ENCODE data around the gene AHR.

The AHR gene

DNA sequence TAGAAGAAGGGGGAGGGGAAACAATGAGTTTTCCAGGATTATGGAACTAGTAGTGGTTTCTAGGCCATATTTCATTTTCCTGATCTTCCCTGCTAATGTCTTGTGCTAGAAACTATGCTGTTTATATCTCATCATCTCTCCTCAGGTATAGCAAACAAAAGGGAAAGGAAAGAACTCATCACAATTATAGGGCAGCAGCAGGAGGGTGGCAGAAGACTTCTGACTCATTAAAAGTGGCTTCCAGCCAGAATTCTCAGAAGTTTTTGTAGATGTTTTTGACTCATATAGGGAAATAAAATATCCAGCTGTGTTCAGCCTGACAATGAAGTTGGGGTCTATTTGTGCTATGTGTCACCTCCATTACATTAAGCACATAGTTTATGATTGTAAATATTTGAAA is 6.5 kb downstream of the AHR start (continued):
- TF ChIP-seq ZNF211 (tag by site-specific recombination; IDR thresholded peaks at IDR 0.05; ENCODE audit: low read depth): no peak
- TF ChIP-seq KLF8 (tag by site-specific recombination; IDR thresholded peaks at IDR 0.05): 0 out of 2 replicates have a peak, but pooled peaks have one; percentile 35
- TF ChIP-seq ZIC2 (tag by site-specific recombination; IDR thresholded peaks at IDR 0.05): 0 out of 2 replicates have a peak, but pooled peaks have one; percentile 13
- TF ChIP-seq ZBTB1 (tag by site-specific recombination; IDR thresholded peaks at IDR 0.05): no peak
- TF ChIP-seq ZNF558 (tag by site-specific recombination; IDR thresholded peaks at IDR 0.05): 0 out of 2 replicates have a peak, but pooled peaks have one; percentile 14
- TF ChIP-seq, protein P1, sequence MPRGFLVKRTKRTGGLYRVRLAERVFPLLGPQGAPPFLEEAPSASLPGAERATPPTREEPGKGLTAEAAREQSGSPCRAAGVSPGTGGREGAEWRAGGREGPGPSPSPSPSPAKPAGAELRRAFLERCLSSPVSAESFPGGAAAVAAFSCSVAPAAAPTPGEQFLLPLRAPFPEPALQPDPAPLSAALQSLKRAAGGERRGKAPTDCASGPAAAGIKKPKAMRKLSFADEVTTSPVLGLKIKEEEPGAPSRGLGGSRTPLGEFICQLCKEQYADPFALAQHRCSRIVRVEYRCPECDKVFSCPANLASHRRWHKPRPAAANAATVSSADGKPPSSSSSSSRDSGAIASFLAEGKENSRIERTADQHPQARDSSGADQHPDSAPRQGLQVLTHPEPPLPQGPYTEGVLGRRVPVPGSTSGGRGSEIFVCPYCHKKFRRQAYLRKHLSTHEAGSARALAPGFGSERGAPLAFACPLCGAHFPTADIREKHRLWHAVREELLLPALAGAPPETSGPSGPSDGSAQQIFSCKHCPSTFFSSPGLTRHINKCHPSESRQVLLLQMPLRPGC (tag by site-specific recombination; IDR thresholded peaks at IDR 0.05): peak; percentile 52; the same call in 1 of the 2 replicates
- TF ChIP-seq SP7 (tag by site-specific recombination; IDR thresholded peaks at IDR 0.05): peak; percentile 87
- TF ChIP-seq ZNF366 (tag by site-specific recombination; conservative IDR thresholded peaks at IDR 0.05): peak; percentile 72; the same call in 1 of the 2 replicates
- TF ChIP-seq ZNF510 (tag by site-specific recombination; IDR thresholded peaks at IDR 0.05; ENCODE audit: insufficient replicate concordance): no peak
- no peak for TF ChIP-seq KLF1 (tag by site-specific recombination; IDR thresholded peaks at IDR 0.05)
- TF ChIP-seq, protein P2, sequence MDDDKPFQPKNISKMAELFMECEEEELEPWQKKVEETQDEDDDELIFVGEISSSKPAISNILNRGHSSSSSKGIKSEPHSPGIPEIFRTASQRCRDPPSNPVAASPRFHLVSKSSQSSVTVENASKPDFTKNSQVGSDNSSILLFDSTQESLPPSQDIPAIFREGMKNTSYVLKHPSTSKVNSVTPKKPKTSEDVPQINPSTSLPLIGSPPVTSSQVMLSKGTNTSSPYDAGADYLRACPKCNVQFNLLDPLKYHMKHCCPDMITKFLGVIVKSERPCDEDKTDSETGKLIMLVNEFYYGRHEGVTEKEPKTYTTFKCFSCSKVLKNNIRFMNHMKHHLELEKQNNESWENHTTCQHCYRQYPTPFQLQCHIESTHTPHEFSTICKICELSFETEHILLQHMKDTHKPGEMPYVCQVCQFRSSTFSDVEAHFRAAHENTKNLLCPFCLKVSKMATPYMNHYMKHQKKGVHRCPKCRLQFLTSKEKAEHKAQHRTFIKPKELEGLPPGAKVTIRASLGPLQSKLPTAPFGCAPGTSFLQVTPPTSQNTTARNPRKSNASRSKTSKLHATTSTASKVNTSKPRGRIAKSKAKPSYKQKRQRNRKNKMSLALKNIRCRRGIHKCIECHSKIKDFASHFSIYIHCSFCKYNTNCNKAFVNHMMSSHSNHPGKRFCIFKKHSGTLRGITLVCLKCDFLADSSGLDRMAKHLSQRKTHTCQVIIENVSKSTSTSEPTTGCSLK (tag by site-specific recombination; IDR thresholded peaks at IDR 0.05): no peak
- TF ChIP-seq ZNF112 (tag by site-specific recombination; IDR thresholded peaks at IDR 0.05): no peak
- TF ChIP-seq, protein P3, sequence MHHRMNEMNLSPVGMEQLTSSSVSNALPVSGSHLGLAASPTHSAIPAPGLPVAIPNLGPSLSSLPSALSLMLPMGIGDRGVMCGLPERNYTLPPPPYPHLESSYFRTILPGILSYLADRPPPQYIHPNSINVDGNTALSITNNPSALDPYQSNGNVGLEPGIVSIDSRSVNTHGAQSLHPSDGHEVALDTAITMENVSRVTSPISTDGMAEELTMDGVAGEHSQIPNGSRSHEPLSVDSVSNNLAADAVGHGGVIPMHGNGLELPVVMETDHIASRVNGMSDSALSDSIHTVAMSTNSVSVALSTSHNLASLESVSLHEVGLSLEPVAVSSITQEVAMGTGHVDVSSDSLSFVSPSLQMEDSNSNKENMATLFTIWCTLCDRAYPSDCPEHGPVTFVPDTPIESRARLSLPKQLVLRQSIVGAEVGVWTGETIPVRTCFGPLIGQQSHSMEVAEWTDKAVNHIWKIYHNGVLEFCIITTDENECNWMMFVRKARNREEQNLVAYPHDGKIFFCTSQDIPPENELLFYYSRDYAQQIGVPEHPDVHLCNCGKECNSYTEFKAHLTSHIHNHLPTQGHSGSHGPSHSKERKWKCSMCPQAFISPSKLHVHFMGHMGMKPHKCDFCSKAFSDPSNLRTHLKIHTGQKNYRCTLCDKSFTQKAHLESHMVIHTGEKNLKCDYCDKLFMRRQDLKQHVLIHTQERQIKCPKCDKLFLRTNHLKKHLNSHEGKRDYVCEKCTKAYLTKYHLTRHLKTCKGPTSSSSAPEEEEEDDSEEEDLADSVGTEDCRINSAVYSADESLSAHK (tag by site-specific recombination; IDR thresholded peaks at IDR 0.05): peak; percentile 81
- TF ChIP-seq, protein P4, sequence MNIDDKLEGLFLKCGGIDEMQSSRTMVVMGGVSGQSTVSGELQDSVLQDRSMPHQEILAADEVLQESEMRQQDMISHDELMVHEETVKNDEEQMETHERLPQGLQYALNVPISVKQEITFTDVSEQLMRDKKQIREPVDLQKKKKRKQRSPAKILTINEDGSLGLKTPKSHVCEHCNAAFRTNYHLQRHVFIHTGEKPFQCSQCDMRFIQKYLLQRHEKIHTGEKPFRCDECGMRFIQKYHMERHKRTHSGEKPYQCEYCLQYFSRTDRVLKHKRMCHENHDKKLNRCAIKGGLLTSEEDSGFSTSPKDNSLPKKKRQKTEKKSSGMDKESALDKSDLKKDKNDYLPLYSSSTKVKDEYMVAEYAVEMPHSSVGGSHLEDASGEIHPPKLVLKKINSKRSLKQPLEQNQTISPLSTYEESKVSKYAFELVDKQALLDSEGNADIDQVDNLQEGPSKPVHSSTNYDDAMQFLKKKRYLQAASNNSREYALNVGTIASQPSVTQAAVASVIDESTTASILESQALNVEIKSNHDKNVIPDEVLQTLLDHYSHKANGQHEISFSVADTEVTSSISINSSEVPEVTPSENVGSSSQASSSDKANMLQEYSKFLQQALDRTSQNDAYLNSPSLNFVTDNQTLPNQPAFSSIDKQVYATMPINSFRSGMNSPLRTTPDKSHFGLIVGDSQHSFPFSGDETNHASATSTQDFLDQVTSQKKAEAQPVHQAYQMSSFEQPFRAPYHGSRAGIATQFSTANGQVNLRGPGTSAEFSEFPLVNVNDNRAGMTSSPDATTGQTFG (tag by site-specific recombination; IDR thresholded peaks at IDR 0.05; ENCODE audit: borderline replicate concordance): no peak
- peak; percentile 73 for TF ChIP-seq ZNF549 (tag by site-specific recombination; IDR thresholded peaks at IDR 0.05)

DNA sequence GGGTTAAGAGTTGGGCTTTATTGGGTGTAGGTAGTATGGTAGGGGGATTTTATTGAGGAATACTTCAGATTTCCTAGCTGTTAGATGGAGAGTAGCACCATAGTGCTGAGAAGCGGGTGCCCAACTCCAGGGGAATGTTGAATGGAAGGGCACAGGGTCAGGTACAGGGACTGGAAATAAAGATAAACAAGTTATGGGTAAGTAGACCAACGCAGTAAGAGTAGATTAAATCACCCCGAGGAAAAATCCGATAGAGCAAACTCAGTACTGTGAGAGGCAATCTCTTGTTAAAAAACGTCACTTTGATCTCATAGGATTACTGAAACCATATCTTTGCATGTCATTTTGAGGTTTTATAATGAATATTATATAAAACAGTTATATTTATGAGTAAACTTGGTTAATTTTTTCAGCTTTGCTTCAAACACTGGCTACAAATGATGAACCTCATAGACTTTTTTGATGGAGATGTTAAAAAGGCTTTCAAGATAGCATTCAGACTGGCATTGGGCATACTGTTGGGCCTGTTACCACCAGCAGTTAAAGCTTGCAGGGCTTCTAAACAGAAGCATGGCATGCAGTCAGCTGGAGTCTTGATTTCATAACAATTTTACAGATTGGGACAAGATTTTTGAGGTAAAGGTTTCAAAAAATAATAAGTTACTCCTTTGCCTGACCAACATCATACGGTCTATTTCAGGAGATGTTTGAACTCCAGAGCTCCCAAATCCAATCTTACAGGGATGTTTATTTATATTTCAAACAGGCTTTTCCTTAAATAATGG is 7.1 kb downstream of the AHR start:
- no peaks in the 10 kb centered on the region for H3K36me3 ChIP-seq (ENCODE audit: control insufficient read depth in 2 of 2, insufficient read depth in 1 of 2, low read length in 2 of 2)
- H3K27ac ChIP-seq (ENCODE audit: extremely low read depth, low read depth, low read length): peak overlapping the region; percentile 37; the same call in 1 of the 2 replicates
- TF ChIP-seq ZNF701 (tag by site-specific recombination; IDR thresholded peaks at IDR 0.05) (no peak), MZF1 (tag by site-specific recombination; IDR thresholded peaks at IDR 0.05; ENCODE audit: borderline replicate concordance) (peak; percentile 96; the same call in 1 of the 2 replicates), ZNF157 (tag by site-specific recombination; IDR thresholded peaks at IDR 0.05) (no peak), ZNF302 (tag by site-specific recombination; IDR thresholded peaks at IDR 0.05; ENCODE audit: low read depth) (no peak), ZNF223 (tag by site-specific recombination; IDR thresholded peaks at IDR 0.05) (no peak)
- TF ChIP-seq, protein P5, sequence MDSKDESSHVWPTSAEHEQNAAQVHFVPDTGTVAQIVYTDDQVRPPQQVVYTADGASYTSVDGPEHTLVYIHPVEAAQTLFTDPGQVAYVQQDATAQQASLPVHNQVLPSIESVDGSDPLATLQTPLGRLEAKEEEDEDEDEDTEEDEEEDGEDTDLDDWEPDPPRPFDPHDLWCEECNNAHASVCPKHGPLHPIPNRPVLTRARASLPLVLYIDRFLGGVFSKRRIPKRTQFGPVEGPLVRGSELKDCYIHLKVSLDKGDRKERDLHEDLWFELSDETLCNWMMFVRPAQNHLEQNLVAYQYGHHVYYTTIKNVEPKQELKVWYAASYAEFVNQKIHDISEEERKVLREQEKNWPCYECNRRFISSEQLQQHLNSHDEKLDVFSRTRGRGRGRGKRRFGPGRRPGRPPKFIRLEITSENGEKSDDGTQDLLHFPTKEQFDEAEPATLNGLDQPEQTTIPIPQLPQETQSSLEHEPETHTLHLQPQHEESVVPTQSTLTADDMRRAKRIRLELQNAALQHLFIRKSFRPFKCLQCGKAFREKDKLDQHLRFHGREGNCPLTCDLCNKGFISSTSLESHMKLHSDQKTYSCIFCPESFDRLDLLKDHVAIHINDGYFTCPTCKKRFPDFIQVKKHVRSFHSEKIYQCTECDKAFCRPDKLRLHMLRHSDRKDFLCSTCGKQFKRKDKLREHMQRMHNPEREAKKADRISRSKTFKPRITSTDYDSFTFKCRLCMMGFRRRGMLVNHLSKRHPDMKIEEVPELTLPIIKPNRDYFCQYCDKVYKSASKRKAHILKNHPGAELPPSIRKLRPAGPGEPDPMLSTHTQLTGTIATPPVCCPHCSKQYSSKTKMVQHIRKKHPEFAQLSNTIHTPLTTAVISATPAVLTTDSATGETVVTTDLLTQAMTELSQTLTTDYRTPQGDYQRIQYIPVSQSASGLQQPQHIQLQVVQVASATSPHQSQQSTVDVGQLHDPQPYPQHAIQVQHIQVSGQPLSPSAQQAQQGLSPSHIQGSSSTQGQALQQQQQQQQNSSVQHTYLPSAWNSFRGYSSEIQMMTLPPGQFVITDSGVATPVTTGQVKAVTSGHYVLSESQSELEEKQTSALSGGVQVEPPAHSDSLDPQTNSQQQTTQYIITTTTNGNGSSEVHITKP (tag by site-specific recombination; IDR thresholded peaks at IDR 0.05): no peak
- no peak overlapping the region for H3K4me3 ChIP-seq (ENCODE audit: low read depth, low read length)
- ChIA-PET POLR2A (no interaction called here), CTCF (interaction anchor here (0.5 to 1.5 kb wide), 4 partner anchors 12 to 376 kb away, joined by 3 read pairs; no protein-coding TSS in a partner anchor)
- no peaks in the 10 kb centered on the region for H3K9me3 ChIP-seq (ENCODE audit: control insufficient read depth, insufficient read depth, low read depth, low read length)
- H3K4me1 ChIP-seq (ENCODE audit: control insufficient read depth, insufficient read depth, low read length): peaks cover 41% of the 10 kb centered on the region
